Osteoblast (primary cell): ENCODE results near the gene TACC2. TPM values are rescaled to one million over a fixed set of nuclear protein-coding genes. Genes with fewer than 3 reads are reported as not detected.
A peak's percentile ranks its signal among the peaks of the same experiment; 100 is the strongest.

Source experiments
- DNase-seq: peaks from one replicate; pipeline ENCODE4 v3.0.0; 2011; ENCODE audit warnings: low spot score, mixed read lengths; ENCODE audit not compliant: insufficient read length; ENCODE audit errors: missing footprints
- H2AFZ ChIP-seq: 2 replicates; pipeline ENCODE4 v1.6.0; 2011; ENCODE audit warnings: mild to moderate bottlenecking, low read length
- H3K27ac ChIP-seq: 2 replicates; pipeline ENCODE4 v1.5.1; 2011; ENCODE audit warnings: mild to moderate bottlenecking, low read depth, low read length, moderate library complexity
- H3K27me3 ChIP-seq: 2 replicates; pipeline ENCODE4 v1.6.0; 2012; ENCODE audit warnings: mild to moderate bottlenecking, control low read depth, inconsistent platforms, low read length, moderate library complexity; ENCODE audit not compliant: insufficient read depth
- H3K36me3 ChIP-seq: 2 replicates; pipeline ENCODE4 v1.5.1; 2011; ENCODE audit warnings: mild to moderate bottlenecking, low read length, control low read depth, moderate library complexity; ENCODE audit not compliant: insufficient read depth
- H3K4me1 ChIP-seq: 2 replicates; pipeline ENCODE4 v1.5.1; 2011; ENCODE audit warnings: mild to moderate bottlenecking, low read length, control low read depth, moderate library complexity; ENCODE audit not compliant: insufficient read depth
- H3K4me2 ChIP-seq: 2 replicates; pipeline ENCODE4 v1.6.0; 2011; ENCODE audit warnings: mild to moderate bottlenecking, low read length; ENCODE audit not compliant: insufficient read depth
- H3K4me3 ChIP-seq: fragments of 200-600 bp; sonication (generic); 3 replicates; pipeline ENCODE4 v1.5.1; 2012; ENCODE audit warnings: mild to moderate bottlenecking, low read length, inconsistent platforms; ENCODE audit not compliant: insufficient read depth
- H3K79me2 ChIP-seq: 2 replicates; pipeline ENCODE4 v1.6.0; 2012; ENCODE audit warnings: mild to moderate bottlenecking, low read length, control low read depth, inconsistent platforms; ENCODE audit not compliant: insufficient read depth
- H3K9me3 ChIP-seq: 2 replicates; pipeline ENCODE4 v1.5.1; 2011; ENCODE audit warnings: low read depth, low read length, control low read depth
- H4K20me1 ChIP-seq: 2 replicates; pipeline ENCODE4 v1.6.0; 2012; ENCODE audit warnings: mild to moderate bottlenecking, low read length, control low read depth; ENCODE audit not compliant: insufficient read depth
- CTCF ChIP-seq: IDR thresholded peaks from 2 replicates; pipeline ENCODE4 v1.5.1; 2011; ENCODE audit warnings: mild to moderate bottlenecking, low read depth, low read length, moderate library complexity; ENCODE audit errors: extremely low read depth
- total RNA-seq: library from RNA; depleted of rRNA; stranded (reverse); fragments of >200 nt; gene quantifications from 2 replicates; pipeline ENCODE4 v1.2.3, GENCODE V29; 2012

The TACC2 gene
- total RNA-seq, 1 donor, result 5.8 TPM

GRCh38 chr10:122299423-122300075 lies 310.6 kb downstream of the TACC2 start:
- no peak overlapping the region for H2AFZ ChIP-seq
- no peak overlapping the region for H3K27ac ChIP-seq
- no peak for DNase-seq
- H3K4me3 ChIP-seq, result no peak overlapping the region
- H3K36me3 ChIP-seq, result no peaks in the 10 kb centered on the region
- H3K27me3 ChIP-seq, result peaks cover 16% of the 10 kb centered on the region
- H3K4me2 ChIP-seq, result peak overlapping the region; percentile 65
- TF ChIP-seq CTCF, result no peak
- no peaks in the 10 kb centered on the region for H4K20me1 ChIP-seq
- no peaks in the 10 kb centered on the region for H3K9me3 ChIP-seq
- no peaks in the 10 kb centered on the region for H3K79me2 ChIP-seq
- peaks cover 12% of the 10 kb centered on the region for H3K4me1 ChIP-seq

- peak overlapping the region; percentile 57 for H2AFZ ChIP-seq
Observed at GRCh38 chr10:122301055-122301810, 312.3 kb downstream of the TACC2 start.

GRCh38 chr10:122301811-122302115 lies 312.8 kb downstream of the TACC2 start:
- Histone ChIP-seq H3K4me1 (peaks cover 12% of the 10 kb centered on the region), H3K4me3 (no peak overlapping the region), H3K36me3 (no peaks in the 10 kb centered on the region), H3K27me3 (peaks cover 10% of the 10 kb centered on the region), H3K4me2 (peak overlapping the region; percentile 32), H2AFZ (peak overlapping the region; percentile 57), H3K79me2 (no peaks in the 10 kb centered on the region), H3K27ac (peak overlapping the region; percentile 62), H3K9me3 (peaks cover 2% of the 10 kb centered on the region), H4K20me1 (no peaks in the 10 kb centered on the region)
- no peak for TF ChIP-seq CTCF
- DNase-seq, result no peak

More at GRCh38 chr10:122301055-122301810, 312.3 kb downstream of the TACC2 start:
- no peak overlapping the region for H3K4me3 ChIP-seq
- peaks cover 12% of the 10 kb centered on the region for H3K4me1 ChIP-seq
- H3K4me2 ChIP-seq, result peak overlapping the region; percentile 32
- H3K27ac ChIP-seq, result peak overlapping the region; percentile 62
- peaks cover 2% of the 10 kb centered on the region for H3K9me3 ChIP-seq
- no peaks in the 10 kb centered on the region for H3K79me2 ChIP-seq
- no peaks in the 10 kb centered on the region for H3K36me3 ChIP-seq
- H4K20me1 ChIP-seq, result no peaks in the 10 kb centered on the region
- H3K27me3 ChIP-seq, result peaks cover 15% of the 10 kb centered on the region
- DNase-seq, result peak; percentile 90
- TF ChIP-seq CTCF, result no peak

- Histone ChIP-seq H4K20me1 (no peaks in the 10 kb centered on the region), H3K4me3 (no peak overlapping the region), H3K4me2 (no peak overlapping the region), H3K27ac (no peak overlapping the region), H3K27me3 (peaks cover 5% of the 10 kb centered on the region), H2AFZ (no peak overlapping the region), H3K4me1 (peaks cover 14% of the 10 kb centered on the region), H3K36me3 (no peaks in the 10 kb centered on the region), H3K79me2 (no peaks in the 10 kb centered on the region), H3K9me3 (peaks cover 2% of the 10 kb centered on the region)
- TF ChIP-seq CTCF, result no peak
- DNase-seq, result no peak
Observed at GRCh38 chr10:122302315-122302714, 313.4 kb downstream of the TACC2 start.
